Bronchial epithelial cell (primary cell): Measurements from ENCODE around the gene ABHD2. TPM values are rescaled to one million over a fixed set of nuclear protein-coding genes. Genes with fewer than 3 reads are reported as not detected.
"Not testable (repeated sequence)": the region's sequence is repeated elsewhere in the genome, so short reads cannot be mapped to it uniquely, and the experiment has no call there.

ENCODE experiments used
- DNase-seq: peaks from one replicate; pipeline ENCODE4 v3.0.0-alpha.2; 2010; ENCODE audit warnings: low read depth
- FAIRE-seq: peaks from 2 replicates; lab custom pipeline; 2011; peaks lifted over from hg19 to GRCh38; lab: Jason Lieb, UNC
- H3K27me3 ChIP-seq: 2 replicates; pipeline ENCODE4 v1.5.1; 2011; ENCODE audit warnings: low read length; ENCODE audit not compliant: control insufficient read depth, insufficient read depth
- H3K36me3 ChIP-seq: 2 replicates; pipeline ENCODE4 v1.5.1; 2011; ENCODE audit warnings: low read length; ENCODE audit not compliant: control insufficient read depth, insufficient read depth
- H3K4me3 ChIP-seq: 2 replicates; pipeline ENCODE4 v1.5.1; 2011; ENCODE audit warnings: mild to moderate bottlenecking, low read depth, low read length, control low read depth
- total RNA-seq: library from RNA; depleted of rRNA; stranded (reverse); fragments of >200 nt; gene quantifications from 2 replicates; pipeline ENCODE4 v1.2.1, GENCODE V29; 2014
- TF ChIP-seq, protein P1 (sequence below): IDR thresholded peaks from 2 replicates; pipeline ENCODE4 v1.5.1; 2011; ENCODE audit warnings: mild to moderate bottlenecking, moderate library complexity, low read length, control low read depth, inconsistent platforms; ENCODE audit not compliant: insufficient read depth, severe bottlenecking

Gene ABHD2
- total RNA-seq, 1 donor from 2014 or later, result 35.5 TPM

DNA sequence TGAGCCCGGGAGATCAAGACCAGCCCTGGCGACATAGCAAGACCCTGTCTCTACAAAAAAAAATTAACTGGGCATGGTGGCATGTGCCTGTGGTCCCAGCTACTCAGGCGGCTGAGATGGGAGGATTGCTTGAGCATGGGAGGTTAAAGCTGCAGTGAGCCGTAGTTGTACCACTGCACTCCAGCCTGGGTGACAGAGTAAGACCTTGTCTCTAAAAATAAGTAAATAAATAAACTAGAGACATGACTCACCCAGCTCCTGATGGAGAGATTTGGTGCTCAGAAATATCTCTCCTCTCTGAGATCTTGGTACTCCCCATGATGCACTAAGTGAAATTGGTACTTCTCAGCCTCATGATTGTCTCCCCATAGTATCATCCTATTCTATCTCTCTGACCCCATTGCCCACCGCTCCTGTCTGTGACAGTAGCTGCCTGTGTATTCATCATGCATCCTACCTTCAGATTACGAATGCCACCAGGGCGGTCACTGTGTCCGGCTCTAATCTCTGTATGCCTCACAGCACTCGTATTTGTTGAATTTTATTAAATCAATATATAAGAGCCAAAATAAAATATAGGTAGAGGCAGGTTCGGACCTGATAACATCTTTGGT, 50.9 kb downstream of the ABHD2 start:
- FAIRE-seq (no peak), DNase-seq (no peak)
- Histone ChIP-seq H3K36me3 (peaks cover 2% of the 10 kb centered on the region), H3K27me3 (no peaks in the 10 kb centered on the region), H3K4me3 (no peak overlapping the region)
- TF ChIP-seq, protein P1, sequence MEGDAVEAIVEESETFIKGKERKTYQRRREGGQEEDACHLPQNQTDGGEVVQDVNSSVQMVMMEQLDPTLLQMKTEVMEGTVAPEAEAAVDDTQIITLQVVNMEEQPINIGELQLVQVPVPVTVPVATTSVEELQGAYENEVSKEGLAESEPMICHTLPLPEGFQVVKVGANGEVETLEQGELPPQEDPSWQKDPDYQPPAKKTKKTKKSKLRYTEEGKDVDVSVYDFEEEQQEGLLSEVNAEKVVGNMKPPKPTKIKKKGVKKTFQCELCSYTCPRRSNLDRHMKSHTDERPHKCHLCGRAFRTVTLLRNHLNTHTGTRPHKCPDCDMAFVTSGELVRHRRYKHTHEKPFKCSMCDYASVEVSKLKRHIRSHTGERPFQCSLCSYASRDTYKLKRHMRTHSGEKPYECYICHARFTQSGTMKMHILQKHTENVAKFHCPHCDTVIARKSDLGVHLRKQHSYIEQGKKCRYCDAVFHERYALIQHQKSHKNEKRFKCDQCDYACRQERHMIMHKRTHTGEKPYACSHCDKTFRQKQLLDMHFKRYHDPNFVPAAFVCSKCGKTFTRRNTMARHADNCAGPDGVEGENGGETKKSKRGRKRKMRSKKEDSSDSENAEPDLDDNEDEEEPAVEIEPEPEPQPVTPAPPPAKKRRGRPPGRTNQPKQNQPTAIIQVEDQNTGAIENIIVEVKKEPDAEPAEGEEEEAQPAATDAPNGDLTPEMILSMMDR, result no peak

DNA sequence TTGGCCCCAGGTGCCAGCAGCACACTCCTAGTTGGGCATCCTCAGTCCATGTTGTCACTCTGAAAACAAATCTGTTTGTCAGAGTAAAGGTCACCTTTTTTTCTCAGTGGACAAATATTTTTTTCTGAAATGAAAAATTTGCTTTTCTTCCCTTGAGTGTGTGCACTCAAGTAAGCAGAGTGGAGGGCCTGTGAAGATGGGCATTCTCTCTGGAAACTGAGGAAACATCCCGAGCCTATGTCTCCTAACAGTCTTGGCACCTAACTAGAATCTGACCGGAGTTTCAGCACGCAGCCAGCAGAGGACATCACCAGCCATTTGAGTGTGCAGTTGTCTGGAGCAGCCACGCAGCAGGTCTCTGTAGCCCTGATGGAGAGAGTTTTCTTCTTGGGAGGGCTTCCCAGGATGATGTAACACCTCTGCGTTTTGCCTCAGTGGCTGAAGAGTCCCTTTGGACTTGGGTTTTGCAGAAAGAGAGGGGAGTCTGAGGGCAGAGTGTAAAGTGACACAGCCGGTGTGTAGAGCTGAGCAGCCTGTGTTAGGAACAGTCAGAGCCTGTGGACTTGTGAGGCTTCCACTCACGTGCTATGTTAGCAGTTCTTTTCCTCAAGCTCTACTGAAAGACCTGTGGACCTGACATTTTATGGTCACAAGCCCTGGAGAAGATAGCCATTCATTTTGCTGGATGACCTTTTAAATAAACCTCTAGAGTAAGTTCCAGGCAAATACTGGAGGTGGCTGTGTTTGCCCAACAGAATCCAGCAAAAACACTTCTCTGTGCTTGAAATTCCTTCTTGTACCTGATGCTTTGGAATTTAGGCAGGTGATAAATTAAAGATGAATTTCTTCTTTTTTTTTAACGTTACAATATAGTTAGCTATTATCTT, 51.6 kb downstream of the ABHD2 start:
- H3K36me3 ChIP-seq, result peaks cover 2% of the 10 kb centered on the region
- DNase-seq (no peak), FAIRE-seq (no peak)
- no peaks in the 10 kb centered on the region for H3K27me3 ChIP-seq
- TF ChIP-seq, protein P1, result no peak
- no peak overlapping the region for H3K4me3 ChIP-seq

DNA sequence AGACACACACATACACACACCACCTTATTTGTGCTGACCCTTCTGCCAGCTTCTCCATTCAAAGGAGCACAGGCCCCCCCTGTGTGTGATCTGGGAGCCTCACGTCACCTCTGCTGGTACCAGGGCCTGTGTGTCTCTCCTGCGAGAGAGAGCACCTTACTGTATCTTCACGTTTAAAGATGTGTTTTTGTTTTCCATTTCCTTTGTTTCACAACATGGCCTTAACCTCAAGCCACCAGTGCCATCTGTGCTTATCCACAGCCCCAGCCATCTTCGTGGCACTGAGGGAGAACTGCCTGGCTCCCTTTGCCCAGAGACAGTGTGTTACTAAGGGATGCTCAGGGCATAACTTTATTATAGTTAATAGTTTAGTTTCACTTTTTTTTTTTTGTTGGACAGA, 52.3 kb downstream of the ABHD2 start:
- no peak for DNase-seq
- TF ChIP-seq, protein P1, result no peak
- H3K27me3 ChIP-seq, result no peaks in the 10 kb centered on the region
- H3K36me3 ChIP-seq, result peaks cover 2% of the 10 kb centered on the region
- H3K4me3 ChIP-seq, result no peak overlapping the region
- FAIRE-seq, result no peak

DNA sequence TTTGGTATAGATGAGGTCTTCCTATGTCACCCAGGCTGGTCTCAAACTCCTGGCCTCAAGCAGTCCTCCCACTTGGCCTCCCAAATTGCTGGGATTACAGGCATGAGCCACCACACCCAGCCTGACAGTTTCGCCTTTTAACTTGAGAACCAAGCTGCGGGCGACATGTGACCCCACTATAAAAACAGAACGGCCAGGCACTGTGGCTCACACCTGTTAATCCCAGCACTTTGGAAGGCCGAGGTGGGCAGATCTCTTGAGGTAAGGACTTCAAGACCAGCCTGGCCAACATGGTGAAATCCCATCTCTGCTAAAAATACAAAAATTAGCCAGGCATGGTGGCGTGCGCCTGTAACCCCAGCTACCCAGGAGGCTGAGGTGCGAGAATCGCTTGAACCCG, 52.9 kb downstream of the ABHD2 start:
- H3K27me3 ChIP-seq, H3K36me3 ChIP-seq, FAIRE-seq, H3K4me3 ChIP-seq, DNase-seq: not testable (repeated sequence)

GRCh38 chr15:89141885-89142284, 53.6 kb downstream of the ABHD2 start:
- TF ChIP-seq, protein P1, result no peak
- no peaks in the 10 kb centered on the region for H3K27me3 ChIP-seq
- DNase-seq, result no peak
- H3K36me3 ChIP-seq, result peaks cover 2% of the 10 kb centered on the region
- no peak overlapping the region for H3K4me3 ChIP-seq
- no peak for FAIRE-seq

DNA sequence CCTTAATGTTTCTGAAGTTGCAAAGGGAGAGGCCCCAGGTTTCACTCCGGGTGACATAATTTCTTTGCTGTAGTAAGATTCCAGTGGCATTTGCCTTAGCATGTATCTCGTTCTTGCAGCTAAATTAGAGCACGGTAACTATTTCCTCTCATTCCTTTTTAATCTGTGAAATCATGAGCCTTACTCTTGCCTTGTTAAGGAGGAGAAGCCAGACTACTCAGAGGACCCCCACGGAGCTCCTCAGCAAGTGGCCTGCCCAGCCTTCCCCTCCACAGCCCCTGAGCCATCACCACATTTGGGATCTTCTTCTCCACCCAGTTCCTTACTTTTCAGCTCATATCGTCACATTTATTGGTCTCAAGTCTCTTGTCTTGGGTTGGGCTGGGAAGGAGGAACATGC, 54.2 kb downstream of the ABHD2 start:
- TF ChIP-seq, protein P1, result no peak
- Histone ChIP-seq H3K4me3 (no peak overlapping the region), H3K27me3 (no peaks in the 10 kb centered on the region), H3K36me3 (peaks cover 2% of the 10 kb centered on the region)
- FAIRE-seq (no peak), DNase-seq (no peak)
